GM12864 (cell line): ENCODE results near the gene TTC23L.

Experiments
- DNase-seq: peaks from one replicate; pipeline ENCODE4 v3.0.0-alpha.2; 2011; ENCODE audit warnings: low read depth
- H3K4me3 ChIP-seq: 2 replicates; pipeline ENCODE4 v1.5.1; 2011; ENCODE audit warnings: mild to moderate bottlenecking, low read depth, low read length, control low read depth
- TF ChIP-seq, protein P1 (sequence below): IDR thresholded peaks from 2 replicates; pipeline ENCODE4 v1.5.1; 2011; ENCODE audit warnings: low read depth, mild to moderate bottlenecking, moderate library complexity, low read length, control low read depth, inconsistent platforms; ENCODE audit errors: missing control alignments

Gene TTC23L

DNA sequence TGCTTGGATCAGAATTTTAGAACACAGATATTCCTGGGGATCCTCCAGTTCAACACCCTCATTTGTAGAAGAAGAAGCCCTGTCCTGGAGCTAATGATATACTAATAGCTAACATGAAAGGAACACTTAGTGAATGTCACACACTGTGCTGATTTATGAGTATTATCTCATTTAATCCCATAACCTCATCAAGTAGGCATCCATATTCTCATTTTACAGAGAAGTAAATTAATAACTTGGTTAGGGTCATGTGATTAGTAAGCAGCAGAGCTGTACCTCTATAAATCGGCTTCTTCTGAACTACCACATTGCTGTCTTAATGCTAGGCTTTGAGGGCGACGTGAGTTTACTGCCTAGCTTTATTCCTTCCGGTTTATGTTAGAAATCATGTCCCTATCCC, 6.0 kb downstream of the TTC23L start:
- TF ChIP-seq, protein P1, sequence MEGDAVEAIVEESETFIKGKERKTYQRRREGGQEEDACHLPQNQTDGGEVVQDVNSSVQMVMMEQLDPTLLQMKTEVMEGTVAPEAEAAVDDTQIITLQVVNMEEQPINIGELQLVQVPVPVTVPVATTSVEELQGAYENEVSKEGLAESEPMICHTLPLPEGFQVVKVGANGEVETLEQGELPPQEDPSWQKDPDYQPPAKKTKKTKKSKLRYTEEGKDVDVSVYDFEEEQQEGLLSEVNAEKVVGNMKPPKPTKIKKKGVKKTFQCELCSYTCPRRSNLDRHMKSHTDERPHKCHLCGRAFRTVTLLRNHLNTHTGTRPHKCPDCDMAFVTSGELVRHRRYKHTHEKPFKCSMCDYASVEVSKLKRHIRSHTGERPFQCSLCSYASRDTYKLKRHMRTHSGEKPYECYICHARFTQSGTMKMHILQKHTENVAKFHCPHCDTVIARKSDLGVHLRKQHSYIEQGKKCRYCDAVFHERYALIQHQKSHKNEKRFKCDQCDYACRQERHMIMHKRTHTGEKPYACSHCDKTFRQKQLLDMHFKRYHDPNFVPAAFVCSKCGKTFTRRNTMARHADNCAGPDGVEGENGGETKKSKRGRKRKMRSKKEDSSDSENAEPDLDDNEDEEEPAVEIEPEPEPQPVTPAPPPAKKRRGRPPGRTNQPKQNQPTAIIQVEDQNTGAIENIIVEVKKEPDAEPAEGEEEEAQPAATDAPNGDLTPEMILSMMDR, result no peak
- no peak overlapping the region for H3K4me3 ChIP-seq
- no peak for DNase-seq

DNA sequence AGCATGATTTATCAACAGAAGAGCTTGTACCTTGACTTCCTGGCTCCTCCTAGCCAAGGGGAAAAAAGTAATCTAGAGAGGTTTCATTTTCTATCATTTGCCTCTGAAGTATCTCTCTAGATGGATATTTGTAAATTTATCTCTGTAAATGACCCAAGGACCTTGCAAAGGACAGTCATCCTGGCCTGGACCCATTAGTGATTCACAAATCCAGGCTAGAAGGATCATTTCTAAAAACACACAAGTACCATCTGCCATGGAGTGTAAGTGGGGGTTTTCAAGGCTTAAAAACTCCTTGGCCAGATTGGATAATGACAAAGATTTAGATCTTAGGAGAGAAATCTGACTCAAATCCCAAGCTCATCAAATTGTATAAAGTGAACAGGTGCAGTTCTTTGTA, 8.1 kb downstream of the TTC23L start:
- TF ChIP-seq, protein P1, result no peak
- DNase-seq, result no peak
- no peak overlapping the region for H3K4me3 ChIP-seq

DNA sequence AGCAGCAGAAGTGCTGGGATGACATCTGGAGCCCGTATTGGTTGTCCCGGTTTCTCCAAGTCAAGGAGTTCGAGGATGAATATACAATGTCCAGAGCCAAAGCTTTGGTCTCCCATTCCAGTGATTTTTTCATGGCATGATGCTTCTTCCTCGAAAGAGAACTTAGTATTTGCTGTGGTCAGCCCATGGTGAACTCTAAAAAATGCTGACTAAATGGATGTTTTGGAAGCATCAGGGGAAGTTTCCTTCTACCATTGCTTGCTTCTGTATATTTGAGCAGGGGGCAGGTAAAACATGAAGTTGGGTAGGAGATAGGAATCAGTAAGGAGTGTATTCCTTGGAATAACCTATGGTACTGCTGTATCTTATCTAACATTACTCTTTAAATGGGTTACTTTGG, 8.6 kb downstream of the TTC23L start:
- no peak for DNase-seq
- H3K4me3 ChIP-seq, result no peak overlapping the region
- TF ChIP-seq, protein P1, result no peak

DNA sequence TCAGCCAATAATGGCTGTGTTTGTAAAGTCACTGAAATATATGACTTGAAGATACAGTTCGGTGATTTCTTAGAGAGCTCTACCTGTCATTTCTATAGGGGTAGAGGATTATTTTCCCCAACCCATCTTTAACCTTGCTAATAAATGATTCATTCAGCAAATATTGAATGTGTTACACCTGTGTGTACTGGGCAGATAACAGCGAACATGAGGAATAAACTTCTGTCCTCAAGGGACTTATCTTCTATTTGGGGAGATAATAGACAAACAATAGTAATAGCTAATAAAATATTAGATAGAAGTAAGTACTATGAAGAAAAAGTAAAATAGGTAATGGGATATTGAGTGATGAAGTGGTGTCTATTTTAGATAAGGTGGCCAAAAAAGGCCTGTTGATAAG, 9.3 kb downstream of the TTC23L start:
- TF ChIP-seq, protein P1, result no peak
- no peak overlapping the region for H3K4me3 ChIP-seq
- no peak for DNase-seq

DNA sequence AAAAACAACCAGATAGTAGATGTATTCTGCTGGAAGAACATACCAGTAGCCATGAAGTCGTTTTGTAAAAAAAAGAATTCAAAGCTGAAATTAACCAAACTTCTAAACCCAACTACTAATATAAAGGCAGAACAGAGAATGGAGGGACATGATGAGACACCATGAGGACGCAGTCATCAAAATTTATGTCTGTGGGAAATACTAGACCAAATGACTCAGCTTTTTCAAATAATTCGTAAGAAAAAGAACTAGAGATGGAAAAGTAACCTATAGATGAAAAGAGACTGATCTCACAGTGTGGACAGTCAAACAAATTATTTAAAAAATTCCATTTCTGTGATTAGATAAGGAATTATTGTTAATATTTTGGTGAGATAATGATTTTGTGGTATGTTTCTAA, 10.3 kb downstream of the TTC23L start:
- no peak overlapping the region for H3K4me3 ChIP-seq
- no peak for DNase-seq
- TF ChIP-seq, protein P1, result no peak

DNA sequence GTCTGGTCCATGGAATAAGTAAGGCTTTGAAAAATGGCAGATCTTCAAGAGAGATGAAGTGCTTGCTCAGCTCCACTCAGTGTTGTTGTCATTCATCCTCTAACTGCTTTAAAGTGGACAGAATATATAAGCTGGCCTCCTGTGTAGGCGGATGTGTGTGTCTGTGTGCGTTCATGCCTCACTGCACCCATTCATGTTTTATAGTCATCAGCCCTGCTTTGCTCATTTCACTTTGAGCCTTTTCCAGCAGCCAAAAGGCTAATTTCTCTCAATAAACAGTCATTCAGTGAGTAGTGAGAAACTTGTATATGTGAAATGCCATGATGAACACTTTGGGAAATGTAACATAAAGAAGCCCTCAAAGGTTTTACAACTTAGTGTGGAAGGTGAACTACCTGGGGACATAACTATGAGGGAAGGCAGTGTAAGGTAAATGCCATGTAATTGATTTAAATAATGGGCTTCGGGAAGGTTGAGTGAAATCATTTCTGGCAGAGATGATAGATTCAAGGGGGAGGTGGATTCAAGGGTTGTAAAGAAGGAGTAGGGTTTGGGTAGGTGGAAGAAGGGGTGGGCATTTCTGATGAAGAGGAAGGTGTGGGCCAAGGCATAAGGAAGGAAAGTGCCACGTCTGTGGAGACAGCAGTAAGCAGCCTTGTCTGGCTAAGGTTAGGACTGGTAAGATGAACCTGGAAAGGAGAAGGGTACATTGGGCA, 15.7 kb downstream of the TTC23L start:
- H3K4me3 ChIP-seq, result no peak overlapping the region
- DNase-seq, result peak; percentile 53
- TF ChIP-seq, protein P1, result no peak

DNA sequence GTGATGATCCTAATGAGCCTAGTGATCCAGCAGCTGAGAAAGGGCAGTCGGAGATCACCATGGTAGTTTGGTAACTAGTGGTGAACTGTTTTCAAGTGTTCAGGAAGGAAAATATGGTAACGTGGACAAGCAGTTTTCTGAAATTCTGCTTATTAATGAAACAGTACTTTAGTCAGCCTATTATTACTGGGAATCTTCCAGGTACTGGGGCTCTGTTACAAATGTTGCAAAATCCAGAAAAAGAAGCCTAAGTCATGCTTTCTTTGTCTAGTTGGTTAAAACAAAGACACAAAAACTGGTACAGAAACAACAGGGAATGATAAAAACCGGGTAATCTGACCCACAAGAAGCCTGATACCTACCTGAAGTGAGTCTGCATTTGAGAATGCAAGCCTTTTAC, 18.2 kb downstream of the TTC23L start:
- DNase-seq, result no peak
- H3K4me3 ChIP-seq, result no peak overlapping the region
- TF ChIP-seq, protein P1, result no peak
